Measurements from ENCODE around the gene MBP.
A peak's percentile ranks its signal among the peaks of the same experiment; 100 is the strongest.

The MBP gene

GRCh38 chr18:77132369-77133050 lies at the start of gene MBP:
Gene MBP (minus strand): TSS chr18:77132783. CDS start chr18:77105261, 27,522 bp downstream.
- peak; percentile 54 to 58 for DNase-seq

- no peak for DNase-seq
Observed at GRCh38 chr18:77181950-77182707, 49.5 kb upstream of the MBP start.

GRCh38 chr18:77178559-77178958 lies 46.0 kb upstream of the MBP start:
- DNase-seq, result no peak

GRCh38 chr18:77177009-77177408 lies 44.4 kb upstream of the MBP start:
- no peak for DNase-seq

- no peak for DNase-seq
Observed at GRCh38 chr18:77173275-77174030, 40.9 kb upstream of the MBP start.

- DNase-seq, result no peak
Observed at GRCh38 chr18:77170890-77171410, 38.4 kb upstream of the MBP start.

GRCh38 chr18:77168811-77169311 lies 36.3 kb upstream of the MBP start:
- no peak for DNase-seq

- no peak for DNase-seq
Observed at GRCh38 chr18:77167251-77167650, 34.7 kb upstream of the MBP start.

- DNase-seq, result no peak
Observed at GRCh38 chr18:77166523-77166922, 33.9 kb upstream of the MBP start.

GRCh38 chr18:77165503-77166188 lies 33.1 kb upstream of the MBP start:
- no peak for DNase-seq

- no peak for DNase-seq
Observed at GRCh38 chr18:77164763-77165485, 32.3 kb upstream of the MBP start.

GRCh38 chr18:77164026-77164425 lies 31.4 kb upstream of the MBP start:
- no peak for DNase-seq

- DNase-seq, result no peak
Observed at GRCh38 chr18:77162580-77162979, 30.0 kb upstream of the MBP start.

- no peak for DNase-seq
Observed at GRCh38 chr18:77161961-77162360, 29.4 kb upstream of the MBP start.

- DNase-seq, result no peak
Observed at GRCh38 chr18:77161383-77161782, 28.8 kb upstream of the MBP start.

GRCh38 chr18:77160515-77160914 lies 27.9 kb upstream of the MBP start:
- no peak for DNase-seq

GRCh38 chr18:77157312-77157711 lies 24.7 kb upstream of the MBP start:
- no peak for DNase-seq

- no peak for DNase-seq
Observed at GRCh38 chr18:77155031-77155430, 22.4 kb upstream of the MBP start.

GRCh38 chr18:77153404-77153803 lies 20.8 kb upstream of the MBP start:
- no peak for DNase-seq

- DNase-seq, result no peak
Observed at GRCh38 chr18:77151772-77152520, 19.4 kb upstream of the MBP start.

Data from activated CD4-positive, alpha-beta T cell treated with anti-CD3 and anti-CD28 coated beads, Interleukin-2, amount 50 U/mL, for 4 hours (primary cell).